GM21390 (cell line): Measurements from ENCODE around the gene SRPK1.

Experiments used
- ATAC-seq: cut with Tn5 transposase; IDR thresholded peaks from one replicate; pipeline ENCODE4 v1.9.1; 2021; ENCODE audit not compliant: unreplicated experiment

SRPK1 gene

GRCh38 chr6:35824552-35825192 is 96.2 kb downstream of the SRPK1 start:
- ATAC-seq = no peak

GRCh38 chr6:35823601-35824000 is 97.3 kb downstream of the SRPK1 start:
- ATAC-seq = no peak

DNA sequence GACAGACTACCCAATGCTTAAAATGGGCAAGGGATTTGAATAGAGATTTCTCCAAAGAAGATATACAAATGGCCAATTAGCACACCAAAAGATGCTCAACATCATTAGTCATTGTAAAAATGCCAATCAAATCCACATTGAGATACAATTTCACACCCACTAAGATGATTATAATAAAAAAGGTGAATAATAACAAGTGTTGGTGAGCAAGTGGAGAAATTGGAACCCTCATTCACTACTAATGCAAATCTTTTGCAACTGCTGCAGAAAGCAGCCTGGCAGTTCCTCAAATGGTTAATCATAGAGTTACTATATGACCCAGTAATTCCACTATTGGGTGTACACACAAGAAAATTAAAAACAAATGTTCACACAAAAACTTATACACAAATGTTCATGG is 103.4 kb downstream of the SRPK1 start:
- no peak for ATAC-seq

DNA sequence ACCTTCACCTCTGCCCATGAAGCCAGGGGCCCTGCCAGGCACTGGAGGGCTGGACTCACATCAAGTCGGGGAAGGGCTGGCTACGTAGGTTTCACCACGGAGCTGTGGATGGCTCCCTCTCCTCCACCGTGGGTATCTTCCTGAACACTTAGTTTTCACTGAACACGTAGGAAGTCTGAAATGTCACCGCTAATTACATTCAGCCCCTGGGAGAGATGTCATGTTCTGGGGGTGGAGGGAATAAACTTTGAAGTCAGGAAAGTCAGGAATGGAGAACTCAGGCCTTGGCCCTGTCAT is 109.3 kb downstream of the SRPK1 start:
- ATAC-seq = no peak

- ATAC-seq = no peak
Measured at GRCh38 chr6:35810971-35811698, 109.8 kb downstream of the SRPK1 start.

- no peak for ATAC-seq
Measured at GRCh38 chr6:35809809-35810208, 111.1 kb downstream of the SRPK1 start.

DNA sequence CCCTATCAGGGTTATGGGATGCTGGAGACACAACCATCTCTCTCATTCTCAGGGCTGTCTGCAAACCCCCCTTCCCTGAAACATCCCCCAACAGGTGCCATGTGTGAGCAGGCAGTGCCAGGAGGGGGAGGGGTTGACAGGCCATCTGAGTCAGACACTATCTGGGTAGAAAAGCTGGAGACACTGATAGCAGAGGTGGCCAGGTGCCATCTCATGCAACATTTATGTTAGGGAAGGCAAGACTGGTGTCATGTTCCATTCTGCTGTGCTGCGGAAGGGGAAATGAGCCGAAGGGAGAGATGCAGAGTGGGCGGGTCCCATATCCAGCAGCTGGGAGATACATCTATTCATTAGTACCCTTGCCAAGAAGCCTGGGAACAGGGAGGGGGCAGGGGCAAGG is 112.2 kb downstream of the SRPK1 start:
- no peak for ATAC-seq

- no peak for ATAC-seq
Measured at GRCh38 chr6:35804996-35805736, 115.7 kb downstream of the SRPK1 start, which contains the start of gene LHFPL5. Gene LHFPL5, plus strand, starts transcription at chr6:35805352. Its CDS starts 319 bp downstream, at chr6:35805671.

GRCh38 chr6:35801148-35801547 is 119.8 kb downstream of the SRPK1 start:
- ATAC-seq = no peak

- ATAC-seq = no peak
Measured at GRCh38 chr6:35798706-35799105, 122.2 kb downstream of the SRPK1 start.

GRCh38 chr6:35797837-35798526 is 122.9 kb downstream of the SRPK1 start:
- no peak for ATAC-seq

GRCh38 chr6:35796236-35796635 is 124.7 kb downstream of the SRPK1 start:
- no peak for ATAC-seq

DNA sequence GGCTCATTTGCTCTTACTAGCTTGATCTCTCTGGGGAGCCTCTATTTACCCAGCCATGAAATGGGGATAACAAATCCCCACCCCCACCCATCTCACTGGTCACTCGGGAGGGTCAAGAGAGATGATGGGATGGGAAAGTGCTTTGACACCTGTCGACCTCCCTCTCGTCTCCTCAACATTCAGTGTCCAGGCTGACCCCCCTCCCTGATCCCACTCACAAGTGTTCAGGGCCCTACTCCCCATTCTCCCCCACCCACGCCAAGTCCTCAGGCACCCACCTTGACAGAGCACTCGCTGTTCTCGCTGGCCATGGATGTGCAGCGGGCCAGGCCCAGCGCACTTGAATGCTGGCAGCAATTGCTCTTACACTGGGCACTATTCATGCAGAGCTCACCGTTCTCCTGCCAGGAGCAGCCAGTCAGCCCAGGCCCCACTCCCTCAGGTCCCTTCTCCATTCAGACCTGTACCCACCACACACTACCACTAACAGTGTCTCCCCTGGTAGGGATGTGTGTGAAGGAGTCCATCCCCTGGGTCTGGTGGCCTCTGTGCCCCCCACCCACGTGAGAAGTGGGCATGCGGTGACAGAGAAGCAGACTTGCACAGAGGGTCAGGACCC is 125.3 kb downstream of the SRPK1 start:
- ATAC-seq = no peak

GRCh38 chr6:35794536-35795452 is 126.1 kb downstream of the SRPK1 start:
- ATAC-seq = no peak

DNA sequence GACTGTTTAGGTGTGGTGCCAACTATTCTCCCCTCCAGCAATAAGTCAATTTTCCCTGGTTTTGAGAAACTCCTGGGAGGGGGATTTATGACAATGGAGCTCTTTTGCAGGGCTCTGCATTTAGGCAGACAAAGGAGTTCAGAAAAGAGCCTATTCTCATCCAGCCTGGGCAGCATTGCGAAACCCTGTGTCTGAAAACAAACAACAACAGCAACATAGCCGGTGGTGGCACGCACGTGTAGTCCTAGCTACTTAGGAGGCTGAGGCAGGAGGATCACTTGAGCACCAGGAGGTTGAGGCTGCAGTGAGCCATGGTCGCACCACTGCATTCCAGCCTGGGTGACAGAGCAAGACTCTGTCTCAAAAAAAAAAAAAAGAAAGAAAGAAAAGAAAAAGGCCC is 130.2 kb downstream of the SRPK1 start:
- no peak for ATAC-seq

- no peak for ATAC-seq
Measured at GRCh38 chr6:35788423-35788982, 132.4 kb downstream of the SRPK1 start.

- no peak for ATAC-seq
Measured at GRCh38 chr6:35787266-35788218, 133.4 kb downstream of the SRPK1 start.

DNA sequence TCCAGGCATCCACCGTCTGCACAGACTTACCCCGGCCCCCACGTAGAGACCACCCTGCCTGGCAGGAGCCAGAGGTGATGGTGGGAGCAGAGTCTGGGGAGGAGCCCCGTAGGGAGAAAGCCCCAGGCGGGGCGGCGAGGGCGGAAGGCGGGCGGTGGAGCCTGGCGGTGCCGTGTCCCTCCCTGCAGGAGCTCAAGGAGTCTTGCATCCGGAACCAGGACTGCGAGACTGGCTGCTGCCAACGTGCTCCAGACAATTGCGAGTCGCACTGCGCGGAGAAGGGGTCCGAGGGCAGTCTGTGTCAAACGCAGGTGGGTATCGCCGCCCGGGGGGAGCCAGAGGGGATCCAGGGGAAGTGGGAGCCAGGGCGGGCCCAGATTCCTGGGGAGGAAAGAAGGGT is 134.1 kb downstream of the SRPK1 start:
- no peak for ATAC-seq

GRCh38 chr6:35786272-35786671 is 134.6 kb downstream of the SRPK1 start:
- no peak for ATAC-seq
